ENCODE measurements around the gene ASS1.

ASS1 gene

GRCh38 chr9:130473009-130473408 is 28.2 kb downstream of the ASS1 start:
- no peak for DNase-seq (ENCODE audit: low read depth in 2 of 2)

GRCh38 chr9:130473566-130473965 is 28.8 kb downstream of the ASS1 start:
- no peak for DNase-seq (ENCODE audit: low read depth in 2 of 2)

- no peak for DNase-seq (ENCODE audit: low read depth in 2 of 2)
These were observed 29.3 kb downstream of the ASS1 start for GRCh38 chr9:130474106-130474505.

GRCh38 chr9:130476151-130476730 is 31.5 kb downstream of the ASS1 start:
- no peak for DNase-seq (ENCODE audit: low read depth in 2 of 2)

GRCh38 chr9:130477564-130477963 is 32.8 kb downstream of the ASS1 start:
- no peak for DNase-seq (ENCODE audit: low read depth in 2 of 2)

GRCh38 chr9:130478152-130478551 is 33.4 kb downstream of the ASS1 start:
- DNase-seq (ENCODE audit: low read depth in 2 of 2), result no peak

- DNase-seq (ENCODE audit: low read depth in 2 of 2), result no peak
These were observed 34.2 kb downstream of the ASS1 start for GRCh38 chr9:130478736-130479575.

- DNase-seq (ENCODE audit: low read depth in 2 of 2), result no peak
These were observed 34.8 kb downstream of the ASS1 start for GRCh38 chr9:130479587-130479986.

- DNase-seq (ENCODE audit: low read depth in 2 of 2), result no peak
These were observed 35.9 kb downstream of the ASS1 start for GRCh38 chr9:130480673-130481072.

GRCh38 chr9:130482463-130482862 is 37.7 kb downstream of the ASS1 start:
- DNase-seq (ENCODE audit: low read depth in 2 of 2), result no peak

- no peak for DNase-seq (ENCODE audit: low read depth in 2 of 2)
These were observed 38.7 kb downstream of the ASS1 start for GRCh38 chr9:130483371-130483971.

GRCh38 chr9:130484362-130485072 is 39.8 kb downstream of the ASS1 start:
- DNase-seq (ENCODE audit: low read depth in 2 of 2), result no peak

GRCh38 chr9:130486103-130486502 is 41.3 kb downstream of the ASS1 start:
- no peak for DNase-seq (ENCODE audit: low read depth in 2 of 2)

GRCh38 chr9:130487500-130487899 is 42.7 kb downstream of the ASS1 start:
- DNase-seq (ENCODE audit: low read depth in 2 of 2), result no peak

- DNase-seq (ENCODE audit: low read depth in 2 of 2), result no peak
These were observed 44.0 kb downstream of the ASS1 start for GRCh38 chr9:130488621-130489330.

GRCh38 chr9:130490981-130491380 is 46.2 kb downstream of the ASS1 start:
- no peak for DNase-seq (ENCODE audit: low read depth in 2 of 2)

GRCh38 chr9:130491830-130492482 is 47.2 kb downstream of the ASS1 start:
- no peak for DNase-seq (ENCODE audit: low read depth in 2 of 2)

GRCh38 chr9:130493021-130493420 is 48.3 kb downstream of the ASS1 start:
- no peak for DNase-seq (ENCODE audit: low read depth in 2 of 2)

- no peak for DNase-seq (ENCODE audit: low read depth in 2 of 2)
These were observed 48.7 kb downstream of the ASS1 start for GRCh38 chr9:130493476-130493875.

GRCh38 chr9:130495067-130495466 is 50.3 kb downstream of the ASS1 start:
- DNase-seq (ENCODE audit: low read depth in 2 of 2), result no peak

- no peak for DNase-seq (ENCODE audit: low read depth in 2 of 2)
These were observed 52.4 kb downstream of the ASS1 start for GRCh38 chr9:130497139-130497538.
